ENCODE data around the gene TMEM101. TPM values are rescaled to one million over a fixed set of nuclear protein-coding genes. Genes with fewer than 3 reads are reported as not detected.

The TMEM101 gene
- total and polyA plus RNA-seq, 10 of the 15 experiments (the other 5 are each of a cell fraction or from before 2014, with no cell fraction given), result 18.4 to 72.5 (median 35.9) TPM

- no peak for TF ChIP-seq SUPT20H (IDR thresholded peaks at IDR 0.05; ENCODE audit: borderline replicate concordance, control insufficient read depth, low read depth, low read length)
- no peak for TF ChIP-seq SREBF2 (IDR thresholded peaks at IDR 0.05; ENCODE audit: low read length)
These were observed 30.7 kb upstream of the TMEM101 start (continued) for GRCh38 chr17:44045486-44045885.

- Histone ChIP-seq H3K27me3 (replicated peaks in 1 of 2; ENCODE audit: control insufficient read depth in 2 of 2, insufficient read depth in 2 of 2, low read length in 1 of 2) (no peaks in the 10 kb centered on the region), H2AFZ (ENCODE audit: control insufficient read depth, low read depth, low read length) (no peak overlapping the region), H3K27ac (ENCODE audit: control insufficient read depth, insufficient read depth) (no peak overlapping the region), H3K9ac (ENCODE audit: control insufficient read depth, insufficient read depth, low read length) (no peak overlapping the region), H3K79me2 (ENCODE audit: control insufficient read depth, insufficient read depth, low read length) (peaks cover 26% of the 10 kb centered on the region), H3K36me3 (ENCODE audit: control insufficient read depth in 2 of 2, insufficient read depth in 2 of 2, low read length in 1 of 2) (peaks cover 3 to 30% of the 10 kb centered on the region in 2 experiments), H3K4me3 (no peak overlapping the region), H3K4me2 (ENCODE audit: control insufficient read depth, insufficient read depth) (no peak overlapping the region), H3K9me3 (replicated peaks; ENCODE audit: control insufficient read depth, insufficient read depth, low read length) (no peaks in the 10 kb centered on the region; the same call in 1 of the 3 replicates), H3K4me1 (ENCODE audit: control insufficient read depth, insufficient read depth, low read length) (no peaks in the 10 kb centered on the region), H4K20me1 (ENCODE audit: control insufficient read depth, insufficient read depth) (no peaks in the 10 kb centered on the region)
- DNase-seq (ENCODE audit: low read depth, low spot score) (no peak), FAIRE-seq (no peak), ATAC-seq (no peak)
- TSS peak; percentile 36 for BruUV-seq (replicated peaks)
- RAD21 ChIA-PET (ENCODE audit: unreplicated experiment), result interaction anchor here (0.5 to 1.3 kb wide), 3 partner anchors 72 to 134 kb away, joined by 3 to 6 read pairs (median 4); no protein-coding TSS in a partner anchor
- 100% methylated on average over 1 of the region's 1 CpG for WGBS (ENCODE audit: insufficient coverage, insufficient replicate concordance, low lambda C conversion rate, missing lambda C conversion rate)
- CTCF ChIA-PET, result interaction anchor here (0.6 to 5.1 kb wide), 14 partner anchors 9 to 277 kb away, joined by 3 to 42 read pairs (median 4); partner anchors contain the start of gene HDAC5
- in situ Hi-C loops (cut with MboI) (loop anchor here (5.0 kb wide), 1 partner anchor 102 kb away; the partner anchor contains the start of gene PPY), intact Hi-C loops (cut with micrococcal nuclease; ENCODE audit: unreplicated experiment) (no loop called here)
- POLR2A ChIA-PET, result interaction anchor here (1.6 kb wide), 1 partner anchor 23 kb away, joined by 5 read pairs; the partner anchor contains the start of gene LSM12
- SMC1A ChIA-PET (ENCODE audit: uncharacterized antibody, unreplicated experiment), result interaction anchor here (1.0 to 4.7 kb wide), 4 partner anchors 12 to 100 kb away, joined by 3 to 20 read pairs (median 6); no protein-coding TSS in a partner anchor
- no peak for TF ChIP-seq ETV6 (conservative IDR thresholded peaks at IDR 0.05 in 1 of 2, IDR thresholded peaks at IDR 0.05 in 1 of 2; ENCODE audit: borderline replicate concordance in 1 of 2, low read depth in 1 of 2)
- TF ChIP-seq NBN (IDR thresholded peaks at IDR 0.05), result no peak
- TF ChIP-seq USF1 (IDR thresholded peaks at IDR 0.05; ENCODE audit: borderline replicate concordance, extremely low read length, insufficient read depth, low read depth, low read length), result no peak
- no peak for TF ChIP-seq CUX1 (IDR thresholded peaks at IDR 0.05; ENCODE audit: insufficient replicate concordance, low read depth, low read length)
- no peak for TF ChIP-seq ESRRA (IDR thresholded peaks at IDR 0.05; ENCODE audit: low read length)
- TF ChIP-seq TCF7 (IDR thresholded peaks at IDR 0.05; ENCODE audit: borderline replicate concordance), result no peak
- no peak for TF ChIP-seq HDAC2 (IDR thresholded peaks at IDR 0.05)
- no peak for TF ChIP-seq PRDM15 (CRISPR knock-in tag; IDR thresholded peaks at IDR 0.05)
- no peak for TF ChIP-seq MEF2B (IDR thresholded peaks at IDR 0.05; ENCODE audit: partially characterized antibody, poor library complexity, severe bottlenecking)
- TF ChIP-seq BCL11A (IDR thresholded peaks at IDR 0.05; ENCODE audit: low read depth, low read length), result no peak
These were observed 29.3 kb upstream of the TMEM101 start for GRCh38 chr17:44044071-44044470.
